Lower leg skin (tissue), 4 donors: ENCODE results near the gene ZEB2. TPM values are rescaled to one million over a fixed set of nuclear protein-coding genes. Genes with fewer than 3 reads are reported as not detected.

Source experiments
- DNase-seq, 2 donors: peaks; one replicate each; pipeline ENCODE4 v3.0.0-alpha.2; 2019; ENCODE audit warnings: low spot score in 2 of 2
- H3K4me3 ChIP-seq: fragments of 200-600 bp; sonication (generic); 2 replicates; pipeline ENCODE4 v1.5.1; 2017; ENCODE audit warnings: mild to moderate bottlenecking, low read depth; ENCODE audit not compliant: poor library complexity, severe bottlenecking
- POLR2A ChIP-seq, 2 donors: fragments of 450-650 bp; IDR thresholded peaks; one replicate each; pipeline ENCODE4 v1.6.1; 2016 to 2017; ENCODE audit warnings: antibody characterized with exemption in 2 of 2, mild to moderate bottlenecking in 1 of 2, moderate library complexity in 1 of 2
- WGBS, 2 donors: methylation state at CpG; one replicate each; pipeline ENCODE4 v1.1.5; 2018; 5-methylcytosine and 5-hydroxymethylcytosine counted together
- intact Hi-C: fragments of 100-400 bp; cut with DNase I; formaldehyde crosslinking; loops from one replicate; pipeline ENCODE4 v1.15.0; 2023; ENCODE audit warnings: low total_unique reads
- total RNA-seq, 4 donors: library from RNA; depleted of rRNA; stranded (reverse); fragments of >200 nt; gene quantifications; one replicate each; pipeline ENCODE4 v1.1.0, GENCODE V29; 2016
- TF ChIP-seq, protein P1 (sequence below), 3 donors: fragments of 450-650 bp; IDR thresholded peaks; one replicate each; pipeline ENCODE4 v1.5.1; 2016; ENCODE audit warnings: antibody characterized with exemption in 3 of 3, mild to moderate bottlenecking in 3 of 3, moderate library complexity in 2 of 3

ZEB2 gene
- total RNA-seq, 4 donors from 2014 or later = 13.8 to 38.8 (median 30.3) TPM

DNA sequence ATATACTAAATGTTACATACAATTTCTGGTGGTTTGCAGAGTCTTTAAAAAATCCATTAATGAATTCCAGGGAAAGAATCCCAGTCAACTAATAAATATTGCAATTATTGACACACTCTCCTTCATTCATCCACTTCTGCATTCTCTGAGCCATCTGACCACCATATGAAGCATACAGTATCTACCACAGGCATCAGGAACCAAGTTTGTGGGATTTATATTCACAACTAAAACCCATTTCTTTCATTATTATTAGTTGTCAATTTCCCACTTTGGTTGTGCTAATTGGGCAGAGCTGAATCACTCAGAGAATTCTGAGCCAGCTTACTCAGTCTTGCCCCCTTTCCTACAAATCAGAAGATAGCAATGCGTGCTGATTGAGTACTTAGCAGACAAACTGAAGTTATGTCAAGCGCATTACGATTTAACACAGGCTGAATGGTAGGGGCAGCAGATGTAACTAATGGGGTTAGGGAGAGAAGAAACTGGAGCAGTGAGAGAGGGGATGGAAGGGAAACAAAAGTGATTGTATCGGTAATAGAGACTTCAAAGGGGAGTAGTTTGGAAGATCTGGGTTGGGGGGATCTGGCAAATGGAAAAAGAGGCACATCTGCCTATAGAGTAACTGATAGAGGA lies 52.3 kb downstream of the ZEB2 start:
- intact Hi-C loops = no loop called here
- DNase-seq = no peak
- H3K4me3 ChIP-seq = no peak overlapping the region
- 61 to 75% methylated on average over 4 of the region's 4 CpGs for WGBS, 2 donors
- TF ChIP-seq, protein P1, sequence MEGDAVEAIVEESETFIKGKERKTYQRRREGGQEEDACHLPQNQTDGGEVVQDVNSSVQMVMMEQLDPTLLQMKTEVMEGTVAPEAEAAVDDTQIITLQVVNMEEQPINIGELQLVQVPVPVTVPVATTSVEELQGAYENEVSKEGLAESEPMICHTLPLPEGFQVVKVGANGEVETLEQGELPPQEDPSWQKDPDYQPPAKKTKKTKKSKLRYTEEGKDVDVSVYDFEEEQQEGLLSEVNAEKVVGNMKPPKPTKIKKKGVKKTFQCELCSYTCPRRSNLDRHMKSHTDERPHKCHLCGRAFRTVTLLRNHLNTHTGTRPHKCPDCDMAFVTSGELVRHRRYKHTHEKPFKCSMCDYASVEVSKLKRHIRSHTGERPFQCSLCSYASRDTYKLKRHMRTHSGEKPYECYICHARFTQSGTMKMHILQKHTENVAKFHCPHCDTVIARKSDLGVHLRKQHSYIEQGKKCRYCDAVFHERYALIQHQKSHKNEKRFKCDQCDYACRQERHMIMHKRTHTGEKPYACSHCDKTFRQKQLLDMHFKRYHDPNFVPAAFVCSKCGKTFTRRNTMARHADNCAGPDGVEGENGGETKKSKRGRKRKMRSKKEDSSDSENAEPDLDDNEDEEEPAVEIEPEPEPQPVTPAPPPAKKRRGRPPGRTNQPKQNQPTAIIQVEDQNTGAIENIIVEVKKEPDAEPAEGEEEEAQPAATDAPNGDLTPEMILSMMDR (IDR thresholded peaks at IDR 0.05) = no peak
- TF ChIP-seq POLR2A (IDR thresholded peaks at IDR 0.05) = no peak

GRCh38 chr2:144466637-144467036 lies 53.3 kb downstream of the ZEB2 start:
- TF ChIP-seq, protein P1 (IDR thresholded peaks at IDR 0.05) = no peak
- no peak for TF ChIP-seq POLR2A (IDR thresholded peaks at IDR 0.05)
- DNase-seq = no peak
- H3K4me3 ChIP-seq = no peak overlapping the region
- intact Hi-C loops = no loop called here
- WGBS, 2 donors = 62 to 76% methylated on average over 10 of the region's 10 CpGs

GRCh38 chr2:144465749-144466148 lies 54.2 kb downstream of the ZEB2 start:
- no peak for TF ChIP-seq POLR2A (IDR thresholded peaks at IDR 0.05)
- TF ChIP-seq, protein P1 (IDR thresholded peaks at IDR 0.05) = no peak
- 93% methylated on average over 9 of the region's 9 CpGs for WGBS, 2 donors

GRCh38 chr2:144464730-144465129 lies 55.2 kb downstream of the ZEB2 start:
- 90 to 94% methylated on average over 5 of the region's 5 CpGs for WGBS, 2 donors
- DNase-seq = no peak
- TF ChIP-seq, protein P1 (IDR thresholded peaks at IDR 0.05) = no peak
- TF ChIP-seq POLR2A (IDR thresholded peaks at IDR 0.05) = no peak
- intact Hi-C loops = no loop called here
- H3K4me3 ChIP-seq = no peak overlapping the region

More at GRCh38 chr2:144465749-144466148, 54.2 kb downstream of the ZEB2 start:
- intact Hi-C loops = no loop called here
- no peak for DNase-seq
- no peak overlapping the region for H3K4me3 ChIP-seq

DNA sequence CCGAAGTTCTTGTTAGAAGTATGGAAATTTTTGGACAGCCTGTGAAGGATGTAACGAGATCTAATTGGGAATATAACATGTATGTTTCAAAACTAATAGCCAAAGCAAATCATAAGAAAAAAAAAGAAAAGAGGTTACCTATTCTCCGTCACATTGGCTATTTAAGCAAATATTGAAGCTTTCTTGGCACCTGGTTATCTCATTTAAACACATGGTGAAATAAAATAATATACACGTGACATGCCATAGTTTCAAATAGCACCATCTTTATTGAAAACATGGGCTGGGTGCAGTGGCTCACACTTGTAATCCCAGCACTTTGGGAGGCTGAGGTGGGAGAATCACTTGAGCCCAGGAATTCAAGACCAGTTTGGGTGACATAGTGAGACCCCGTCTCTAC lies 56.7 kb downstream of the ZEB2 start:
- intact Hi-C loops = no loop called here
- DNase-seq = no peak
- no peak overlapping the region for H3K4me3 ChIP-seq
- 93 to 94% methylated on average over 5 of the region's 5 CpGs for WGBS, 2 donors
- TF ChIP-seq POLR2A (IDR thresholded peaks at IDR 0.05) = no peak
- TF ChIP-seq, protein P1 (IDR thresholded peaks at IDR 0.05) = no peak

DNA sequence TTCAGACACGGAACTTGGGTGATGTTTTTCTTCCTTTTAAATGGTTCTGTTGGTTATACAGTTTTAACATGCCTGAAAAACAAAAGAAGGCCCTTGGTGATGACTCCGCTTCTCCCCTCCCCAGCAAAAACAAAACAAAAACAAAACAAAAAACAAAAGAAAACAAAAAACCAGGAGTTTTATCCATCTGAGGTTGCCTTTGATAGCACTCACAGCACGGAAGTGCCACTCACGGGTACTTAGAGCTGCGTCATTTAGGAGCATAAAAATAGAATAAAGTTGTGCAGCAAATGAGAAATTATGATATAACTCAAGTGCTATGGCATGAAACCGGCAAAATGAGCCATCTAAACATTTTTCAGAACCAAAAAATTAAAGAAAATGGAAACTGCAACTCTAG lies 57.7 kb downstream of the ZEB2 start:
- no peak for DNase-seq
- TF ChIP-seq POLR2A (IDR thresholded peaks at IDR 0.05) = no peak
- TF ChIP-seq, protein P1 (IDR thresholded peaks at IDR 0.05) = no peak
- WGBS, 2 donors = 71 to 72% methylated on average over 6 of the region's 6 CpGs
- H3K4me3 ChIP-seq = no peak overlapping the region
- intact Hi-C loops = no loop called here
